DOHH2 (cell line): ENCODE results near the gene SEPTIN1.

Experiments
- H3F3A ChIP-seq: fragments of 200-600 bp; sonication (generic), shearing (Covaris generic); 2 replicates; pipeline ENCODE4 v1.6.0; 2016; ENCODE audit warnings: antibody characterized with exemption, mild to moderate bottlenecking; ENCODE audit not compliant: control insufficient read depth, insufficient read depth
- H3K27ac ChIP-seq: fragments of 200-600 bp; sonication (generic); 2 replicates; pipeline ENCODE4 v1.5.1; 2014; ENCODE audit warnings: low read depth, mild to moderate bottlenecking, low read length, moderate library complexity
- H3K27me3 ChIP-seq: fragments of 200-600 bp; sonication (generic); 2 replicates; pipeline ENCODE4 v1.6.1; 2014; ENCODE audit warnings: mild to moderate bottlenecking, low read length, mixed read lengths; ENCODE audit not compliant: control insufficient read depth
- H3K36me3 ChIP-seq: fragments of 200-600 bp; sonication (generic); 2 replicates; pipeline ENCODE4 v1.6.1; 2014; ENCODE audit warnings: mild to moderate bottlenecking, low read length, moderate library complexity, mixed read lengths; ENCODE audit not compliant: control insufficient read depth
- H3K4me1 ChIP-seq: fragments of 200-600 bp; sonication (generic); 2 replicates; pipeline ENCODE4 v1.6.1; 2014; ENCODE audit warnings: mild to moderate bottlenecking, low read length, mixed read lengths; ENCODE audit not compliant: control insufficient read depth
- H3K4me2 ChIP-seq: fragments of 200-600 bp; sonication (generic); 2 replicates; pipeline ENCODE4 v1.6.0; 2014; ENCODE audit warnings: mild to moderate bottlenecking, low read length, moderate library complexity
- H3K4me3 ChIP-seq: fragments of 200-600 bp; sonication (generic); 2 replicates; pipeline ENCODE4 v1.5.1; 2014; ENCODE audit warnings: mild to moderate bottlenecking, low read length, mixed read lengths
- H3K79me2 ChIP-seq: fragments of 200-600 bp; sonication (generic); 2 replicates; pipeline ENCODE4 v1.6.1; 2014; ENCODE audit warnings: mild to moderate bottlenecking, low read length, mixed read lengths; ENCODE audit not compliant: control insufficient read depth
- H3K9me2 ChIP-seq: fragments of 200-600 bp; sonication (generic); replicated peaks from 2 replicates; pipeline ENCODE4 v1.6.1; 2014; ENCODE audit warnings: mild to moderate bottlenecking, low read length, mixed read lengths; ENCODE audit not compliant: control insufficient read depth
- H3K9me3 ChIP-seq: fragments of 200-600 bp; sonication (generic); 2 replicates; pipeline ENCODE4 v1.6.1; 2014; ENCODE audit warnings: antibody characterized with exemption, low read length, mixed read lengths; ENCODE audit not compliant: control insufficient read depth, insufficient read depth
- H4K20me1 ChIP-seq: fragments of 200-600 bp; sonication (generic); 2 replicates; pipeline ENCODE4 v1.6.0; 2014; ENCODE audit warnings: low read depth, mild to moderate bottlenecking, antibody characterized with exemption, low read length, moderate library complexity; ENCODE audit not compliant: control insufficient read depth, insufficient read depth
- CTCF ChIP-seq: fragments of 200-600 bp; sonication (generic); IDR thresholded peaks from one replicate; pipeline ENCODE4 v1.5.1; 2014; ENCODE audit warnings: antibody characterized with exemption, mild to moderate bottlenecking, low read depth, low read length; ENCODE audit not compliant: poor library complexity, severe bottlenecking
- EZH2phosphoT487 ChIP-seq: fragments of 200-600 bp; sonication (generic); IDR thresholded peaks from 2 replicates; pipeline ENCODE4 v1.6.1; 2017; ENCODE audit warnings: borderline replicate concordance, mild to moderate bottlenecking, antibody characterized with exemption, low read length, moderate library complexity, mixed read lengths

Gene SEPTIN1

GRCh38 chr16:30406795-30407101 is 24.4 kb upstream of the SEPTIN1 start:
- TF ChIP-seq CTCF (no peak), EZH2phosphoT487 (no peak)
- Histone ChIP-seq H3K36me3 (peaks cover 12% of the 10 kb centered on the region), H3K4me3 (peak overlapping the region; percentile 92), H4K20me1 (no peaks in the 10 kb centered on the region), H3K4me1 (peaks cover 27% of the 10 kb centered on the region), H3K27me3 (no peaks in the 10 kb centered on the region), H3K27ac (0 out of 2 replicates have a peak overlapping the region, but pooled peaks have one; percentile 25), H3F3A (peaks cover 6% of the 10 kb centered on the region; the same call in 1 of the 2 replicates), H3K9me3 (no peaks in the 10 kb centered on the region), H3K4me2 (peak overlapping the region; percentile 87), H3K9me2 (no peaks in the 10 kb centered on the region), H3K79me2 (peaks cover 22% of the 10 kb centered on the region)

- H3K9me3 ChIP-seq: no peaks in the 10 kb centered on the region
- no peaks in the 10 kb centered on the region for H3K9me2 ChIP-seq
- no peak overlapping the region for H3K4me2 ChIP-seq
- H3K36me3 ChIP-seq: peaks cover 27% of the 10 kb centered on the region
- H3F3A ChIP-seq: peaks cover 4% of the 10 kb centered on the region
- H3K4me1 ChIP-seq: peaks cover 29% of the 10 kb centered on the region
- H3K27me3 ChIP-seq: no peaks in the 10 kb centered on the region
- H4K20me1 ChIP-seq: no peaks in the 10 kb centered on the region
- H3K4me3 ChIP-seq: no peak overlapping the region
- H3K27ac ChIP-seq: no peak overlapping the region
- TF ChIP-seq EZH2phosphoT487: no peak
- TF ChIP-seq CTCF: no peak
- peaks cover 11% of the 10 kb centered on the region for H3K79me2 ChIP-seq
Observed at GRCh38 chr16:30401768-30402425, 19.5 kb upstream of the SEPTIN1 start.

GRCh38 chr16:30399435-30400186 is 17.2 kb upstream of the SEPTIN1 start:
- Histone ChIP-seq H3K9me2 (no peaks in the 10 kb centered on the region), H3K27me3 (no peaks in the 10 kb centered on the region), H3K4me1 (peaks cover 36% of the 10 kb centered on the region), H3K79me2 (peaks cover 28% of the 10 kb centered on the region), H3K4me3 (peak overlapping the region; percentile 77), H3K36me3 (peaks cover 31% of the 10 kb centered on the region), H3K27ac (peak overlapping the region; percentile 63), H3K9me3 (no peaks in the 10 kb centered on the region), H4K20me1 (peaks cover 3% of the 10 kb centered on the region; the same call in 1 of the 2 replicates), H3F3A (peaks cover 4% of the 10 kb centered on the region; the same call in 1 of the 2 replicates), H3K4me2 (peak overlapping the region; percentile 86)
- TF ChIP-seq CTCF: no peak
- no peak for TF ChIP-seq EZH2phosphoT487
